Loucy (cell line): ENCODE measurements around the gene BPIFB4.
A peak's percentile ranks its signal among the peaks of the same experiment; 100 is the strongest.

Source experiments
- H2AFZ ChIP-seq: fragments of 200-600 bp; sonication (generic); 2 replicates; pipeline ENCODE4 v1.6.0; 2016; ENCODE audit warnings: antibody characterized with exemption, mild to moderate bottlenecking, low read length, moderate library complexity
- H3F3A ChIP-seq: fragments of 200-600 bp; 2 replicates; pipeline ENCODE4 v1.6.0; 2016; ENCODE audit warnings: antibody characterized with exemption, low read depth, mild to moderate bottlenecking
- H3K27me3 ChIP-seq: fragments of 200-600 bp; sonication (generic); 2 replicates; pipeline ENCODE4 v1.6.1; 2014; ENCODE audit warnings: low read length, mild to moderate bottlenecking; ENCODE audit not compliant: insufficient read depth, poor library complexity, severe bottlenecking
- H3K36me3 ChIP-seq: fragments of 200-600 bp; sonication (generic); 2 replicates; pipeline ENCODE4 v1.6.1; 2016; ENCODE audit warnings: low read length; ENCODE audit not compliant: insufficient read depth
- H3K4me1 ChIP-seq: fragments of 200-600 bp; sonication (generic); 2 replicates; pipeline ENCODE4 v1.5.1; 2014; ENCODE audit warnings: low read length, mild to moderate bottlenecking; ENCODE audit not compliant: insufficient read depth, poor library complexity, severe bottlenecking
- H3K4me2 ChIP-seq: fragments of 200-600 bp; sonication (generic); 2 replicates; pipeline ENCODE4 v1.6.0; 2014; ENCODE audit warnings: antibody characterized with exemption, low read length, low read depth, mild to moderate bottlenecking; ENCODE audit not compliant: poor library complexity, severe bottlenecking
- H3K4me3 ChIP-seq: fragments of 200-600 bp; sonication (generic); 2 replicates; pipeline ENCODE4 v1.5.1; 2014; ENCODE audit warnings: low read length, mild to moderate bottlenecking, mixed read lengths; ENCODE audit not compliant: poor library complexity, severe bottlenecking
- H3K79me2 ChIP-seq: fragments of 200-600 bp; sonication (generic); 2 replicates; pipeline ENCODE4 v1.6.1; 2014; ENCODE audit warnings: low read length; ENCODE audit not compliant: insufficient read depth
- H3K9ac ChIP-seq: fragments of 200-600 bp; sonication (generic); 2 replicates; pipeline ENCODE4 v1.6.0; 2014; ENCODE audit warnings: mild to moderate bottlenecking, low read depth, low read length, moderate library complexity; ENCODE audit not compliant: poor library complexity, severe bottlenecking
- H3K9me2 ChIP-seq: fragments of 200-600 bp; sonication (generic); replicated peaks from 2 replicates; pipeline ENCODE4 v1.6.1; 2016; ENCODE audit warnings: low read depth, low read length, mixed read lengths
- H3K9me3 ChIP-seq: fragments of 200-600 bp; sonication (generic); 2 replicates; pipeline ENCODE4 v1.6.1; 2014; ENCODE audit warnings: mild to moderate bottlenecking, antibody characterized with exemption, low read length, low read depth; ENCODE audit not compliant: insufficient read depth
- H4K20me1 ChIP-seq: fragments of 200-600 bp; sonication (generic); 2 replicates; pipeline ENCODE4 v1.6.0; 2014; ENCODE audit warnings: antibody characterized with exemption, low read length, mild to moderate bottlenecking; ENCODE audit not compliant: insufficient read depth, poor library complexity, severe bottlenecking
- EZH2phosphoT487 ChIP-seq: fragments of 200-600 bp; IDR thresholded peaks from 2 replicates; pipeline ENCODE4 v1.6.1; 2018; ENCODE audit warnings: antibody characterized with exemption, mild to moderate bottlenecking, moderate library complexity, borderline replicate concordance
- TF ChIP-seq, protein P1 (sequence below): fragments of 200-600 bp; sonication (generic); conservative IDR thresholded peaks from 2 replicates; pipeline ENCODE4 v1.5.1; 2014; ENCODE audit warnings: mild to moderate bottlenecking, antibody characterized with exemption, low read length

Gene BPIFB4

DNA sequence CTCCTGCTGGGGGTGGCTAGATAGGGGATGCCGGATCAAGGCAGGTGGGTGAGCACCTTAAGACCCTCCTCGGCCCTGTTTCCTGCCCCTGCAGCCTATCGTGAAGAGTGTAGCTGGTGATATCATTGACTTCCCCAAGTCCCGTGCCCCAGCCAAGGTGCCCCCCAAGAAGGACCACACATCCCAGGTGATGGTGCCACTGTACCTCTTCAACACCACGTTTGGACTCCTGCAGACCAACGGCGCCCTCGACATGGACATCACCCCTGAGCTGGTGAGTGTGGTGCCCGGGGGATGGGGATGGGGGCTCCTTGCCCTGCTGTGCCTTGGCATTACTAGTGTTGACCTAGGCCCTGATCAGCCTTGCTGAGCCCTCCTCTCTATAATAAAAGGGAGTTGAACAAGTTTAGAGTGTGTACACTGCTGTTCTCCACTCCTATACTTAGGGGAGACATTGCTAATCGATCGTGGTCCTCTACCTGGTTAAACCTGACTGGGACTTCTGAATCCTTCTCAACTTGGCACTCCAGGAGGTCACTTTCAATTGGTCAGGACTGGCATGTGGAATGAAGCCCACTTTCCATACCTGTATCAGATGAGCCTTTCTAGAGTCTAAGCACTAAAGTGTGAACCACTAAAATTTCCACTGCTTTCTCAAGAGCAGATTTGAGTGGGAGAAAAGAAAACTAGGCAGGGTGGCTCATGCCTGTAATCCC is 14.7 kb upstream of the BPIFB4 start:
- Histone ChIP-seq H3K27me3 (no peaks in the 10 kb centered on the region), H3K9me3 (no peaks in the 10 kb centered on the region), H3F3A (no peaks in the 10 kb centered on the region), H4K20me1 (no peaks in the 10 kb centered on the region), H3K36me3 (no peaks in the 10 kb centered on the region), H3K79me2 (no peaks in the 10 kb centered on the region), H3K4me2 (no peak overlapping the region), H2AFZ (no peak overlapping the region), H3K9ac (no peak overlapping the region), H3K4me3 (no peak overlapping the region), H3K4me1 (peaks cover 4% of the 10 kb centered on the region), H3K9me2 (no peaks in the 10 kb centered on the region)
- TF ChIP-seq, protein P1, sequence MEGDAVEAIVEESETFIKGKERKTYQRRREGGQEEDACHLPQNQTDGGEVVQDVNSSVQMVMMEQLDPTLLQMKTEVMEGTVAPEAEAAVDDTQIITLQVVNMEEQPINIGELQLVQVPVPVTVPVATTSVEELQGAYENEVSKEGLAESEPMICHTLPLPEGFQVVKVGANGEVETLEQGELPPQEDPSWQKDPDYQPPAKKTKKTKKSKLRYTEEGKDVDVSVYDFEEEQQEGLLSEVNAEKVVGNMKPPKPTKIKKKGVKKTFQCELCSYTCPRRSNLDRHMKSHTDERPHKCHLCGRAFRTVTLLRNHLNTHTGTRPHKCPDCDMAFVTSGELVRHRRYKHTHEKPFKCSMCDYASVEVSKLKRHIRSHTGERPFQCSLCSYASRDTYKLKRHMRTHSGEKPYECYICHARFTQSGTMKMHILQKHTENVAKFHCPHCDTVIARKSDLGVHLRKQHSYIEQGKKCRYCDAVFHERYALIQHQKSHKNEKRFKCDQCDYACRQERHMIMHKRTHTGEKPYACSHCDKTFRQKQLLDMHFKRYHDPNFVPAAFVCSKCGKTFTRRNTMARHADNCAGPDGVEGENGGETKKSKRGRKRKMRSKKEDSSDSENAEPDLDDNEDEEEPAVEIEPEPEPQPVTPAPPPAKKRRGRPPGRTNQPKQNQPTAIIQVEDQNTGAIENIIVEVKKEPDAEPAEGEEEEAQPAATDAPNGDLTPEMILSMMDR, result no peak
- no peak for TF ChIP-seq EZH2phosphoT487

DNA sequence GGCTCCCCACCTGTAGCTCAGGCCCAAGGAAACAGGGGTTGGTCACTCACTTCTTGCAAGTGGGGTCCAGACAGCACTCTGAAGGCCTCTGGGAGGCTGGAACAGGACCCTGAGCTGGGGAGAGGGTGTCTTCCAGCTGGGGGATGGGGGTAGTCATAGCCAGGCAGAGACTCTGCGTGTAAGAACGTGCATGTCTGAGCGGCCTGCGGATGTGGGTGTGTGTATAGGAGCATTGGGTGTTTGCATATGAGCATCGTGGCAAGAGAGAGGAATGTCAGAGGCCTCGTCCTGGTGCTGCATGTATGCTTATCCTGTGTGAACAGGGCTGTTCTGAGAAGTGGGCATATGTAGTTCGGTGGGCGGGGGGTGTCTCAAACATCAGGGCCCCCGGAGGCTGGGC is 13.7 kb upstream of the BPIFB4 start:
- Histone ChIP-seq H3K36me3 (no peaks in the 10 kb centered on the region), H3K4me3 (no peak overlapping the region), H3K27me3 (no peaks in the 10 kb centered on the region), H3K9ac (no peak overlapping the region), H3K9me3 (no peaks in the 10 kb centered on the region), H2AFZ (no peak overlapping the region), H3K79me2 (no peaks in the 10 kb centered on the region), H4K20me1 (no peaks in the 10 kb centered on the region), H3F3A (no peaks in the 10 kb centered on the region), H3K4me2 (no peak overlapping the region), H3K4me1 (peaks cover 4% of the 10 kb centered on the region), H3K9me2 (no peaks in the 10 kb centered on the region)
- TF ChIP-seq, protein P1, result no peak
- no peak for TF ChIP-seq EZH2phosphoT487

DNA sequence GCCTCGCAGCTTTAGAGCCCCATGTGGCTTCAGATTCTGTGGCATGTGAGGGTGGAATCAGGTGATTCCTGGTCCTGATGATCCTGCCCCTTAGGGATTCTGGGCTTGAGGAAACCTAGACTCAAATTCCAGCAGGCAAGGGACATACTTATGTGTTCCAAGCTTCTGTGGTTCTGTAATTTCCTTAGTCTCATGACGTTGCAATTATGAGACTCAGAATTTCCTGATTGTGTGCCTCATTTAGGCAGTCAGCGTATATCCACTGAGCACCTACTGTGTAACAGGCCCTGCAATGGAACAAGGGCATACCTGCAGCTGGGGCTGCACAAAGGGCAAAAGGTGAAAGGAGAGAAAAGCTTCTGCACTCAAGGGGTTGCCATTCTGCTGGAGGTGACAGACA is 11.6 kb upstream of the BPIFB4 start:
- no peaks in the 10 kb centered on the region for H3F3A ChIP-seq
- no peak overlapping the region for H3K4me2 ChIP-seq
- no peaks in the 10 kb centered on the region for H3K27me3 ChIP-seq
- no peaks in the 10 kb centered on the region for H3K79me2 ChIP-seq
- H3K4me1 ChIP-seq, result peaks cover 4% of the 10 kb centered on the region
- H3K4me3 ChIP-seq, result no peak overlapping the region
- no peaks in the 10 kb centered on the region for H3K36me3 ChIP-seq
- TF ChIP-seq EZH2phosphoT487, result no peak
- TF ChIP-seq, protein P1, result no peak
- no peak overlapping the region for H3K9ac ChIP-seq
- no peaks in the 10 kb centered on the region for H3K9me2 ChIP-seq
- H3K9me3 ChIP-seq, result no peaks in the 10 kb centered on the region
- H4K20me1 ChIP-seq, result no peaks in the 10 kb centered on the region
- H2AFZ ChIP-seq, result peak overlapping the region; percentile 31; the same call in 1 of the 2 replicates
